Measurements from ENCODE around the gene FAM135A. TPM values are rescaled to one million over a fixed set of nuclear protein-coding genes. Genes with fewer than 3 reads are reported as not detected.

FAM135A gene
- total RNA-seq, 1 experiment from 2014 or later, result 20.4 TPM

- no peaks in the 10 kb centered on the region for H3K9me3 Mint-ChIP-seq (ENCODE audit: unreplicated experiment)
- no peaks in the 10 kb centered on the region for H3K27me3 Mint-ChIP-seq (ENCODE audit: insufficient read depth, unreplicated experiment)
- ChIA-PET POLR2A (no interaction called here), CTCF (no interaction called here)
- no peak for TF ChIP-seq CTCF (IDR thresholded peaks at IDR 0.05; ENCODE audit: unreplicated experiment)
- H3K27ac Mint-ChIP-seq (ENCODE audit: low read depth, unreplicated experiment), result no peak overlapping the region
- H3K36me3 Mint-ChIP-seq (ENCODE audit: insufficient read depth, unreplicated experiment), result peaks cover 18% of the 10 kb centered on the region
- intact Hi-C loops (cut with micrococcal nuclease), result no loop called here
- H3K4me3 Mint-ChIP-seq (ENCODE audit: unreplicated experiment), result no peak overlapping the region
- no TSS peak for BruUV-seq (replicated peaks)
- no peak for DNase-seq (ENCODE audit: unreplicated experiment)
- H3K4me1 Mint-ChIP-seq (ENCODE audit: insufficient read depth, unreplicated experiment), result no peaks in the 10 kb centered on the region
Observed at GRCh38 chr6:70538376-70538775, 125.1 kb downstream of the FAM135A start.

GRCh38 chr6:70547313-70547712 lies 134.0 kb downstream of the FAM135A start:
- peak; percentile 28 for TF ChIP-seq CTCF (IDR thresholded peaks at IDR 0.05; ENCODE audit: unreplicated experiment)
- Mint-ChIP-seq H3K9me3 (ENCODE audit: unreplicated experiment) (no peaks in the 10 kb centered on the region), H3K4me1 (ENCODE audit: insufficient read depth, unreplicated experiment) (no peaks in the 10 kb centered on the region), H3K36me3 (ENCODE audit: insufficient read depth, unreplicated experiment) (peaks cover 6% of the 10 kb centered on the region), H3K4me3 (ENCODE audit: unreplicated experiment) (no peak overlapping the region), H3K27ac (ENCODE audit: low read depth, unreplicated experiment) (no peak overlapping the region), H3K27me3 (ENCODE audit: insufficient read depth, unreplicated experiment) (no peaks in the 10 kb centered on the region)
- BruUV-seq (replicated peaks), result no TSS peak
- peak; percentile 10 for DNase-seq (ENCODE audit: unreplicated experiment)
- intact Hi-C loops (cut with micrococcal nuclease), result loop anchor here (1.0 kb wide), 1 partner anchor 139 kb away; no protein-coding TSS in a partner anchor
- POLR2A ChIA-PET, result interaction anchor here (0.7 kb wide), 1 partner anchor 27 kb away, joined by 3 read pairs; no protein-coding TSS in a partner anchor
- CTCF ChIA-PET, result interaction anchor here (0.6 to 4.7 kb wide), 12 partner anchors 11 to 338 kb away, joined by 3 to 37 read pairs (median 6); no protein-coding TSS in a partner anchor

- TF ChIP-seq CTCF (IDR thresholded peaks at IDR 0.05; ENCODE audit: unreplicated experiment), result no peak
- no peaks in the 10 kb centered on the region for H3K4me1 Mint-ChIP-seq (ENCODE audit: insufficient read depth, unreplicated experiment)
- no TSS peak for BruUV-seq (replicated peaks)
- H3K27ac Mint-ChIP-seq (ENCODE audit: low read depth, unreplicated experiment), result no peak overlapping the region
- no peak overlapping the region for H3K4me3 Mint-ChIP-seq (ENCODE audit: unreplicated experiment)
- no peaks in the 10 kb centered on the region for H3K9me3 Mint-ChIP-seq (ENCODE audit: unreplicated experiment)
- H3K36me3 Mint-ChIP-seq (ENCODE audit: insufficient read depth, unreplicated experiment), result peaks cover 6% of the 10 kb centered on the region
- H3K27me3 Mint-ChIP-seq (ENCODE audit: insufficient read depth, unreplicated experiment), result no peaks in the 10 kb centered on the region
- CTCF ChIA-PET, result interaction anchor here (0.8 to 4.7 kb wide), 7 partner anchors 11 to 337 kb away, joined by 3 to 37 read pairs (median 8); no protein-coding TSS in a partner anchor
- intact Hi-C loops (cut with micrococcal nuclease), result loop anchor here (1.0 kb wide), 1 partner anchor 138 kb away; no protein-coding TSS in a partner anchor
- no peak for DNase-seq (ENCODE audit: unreplicated experiment)
- POLR2A ChIA-PET, result interaction anchor here (0.7 to 1.1 kb wide), 2 partner anchors 16 to 27 kb away, joined by 3 read pairs; no protein-coding TSS in a partner anchor
Observed at GRCh38 chr6:70547905-70548304, 134.6 kb downstream of the FAM135A start.

- Mint-ChIP-seq H3K36me3 (ENCODE audit: insufficient read depth, unreplicated experiment) (peaks cover 6% of the 10 kb centered on the region), H3K9me3 (ENCODE audit: unreplicated experiment) (no peaks in the 10 kb centered on the region), H3K4me1 (ENCODE audit: insufficient read depth, unreplicated experiment) (no peaks in the 10 kb centered on the region), H3K4me3 (ENCODE audit: unreplicated experiment) (no peak overlapping the region), H3K27me3 (ENCODE audit: insufficient read depth, unreplicated experiment) (no peaks in the 10 kb centered on the region), H3K27ac (ENCODE audit: low read depth, unreplicated experiment) (no peak overlapping the region)
- intact Hi-C loops (cut with micrococcal nuclease), result no loop called here
- CTCF ChIA-PET, result interaction anchor here (4.7 kb wide), 1 partner anchor 138 kb away, joined by 37 read pairs; no protein-coding TSS in a partner anchor
- TF ChIP-seq CTCF (IDR thresholded peaks at IDR 0.05; ENCODE audit: unreplicated experiment), result no peak
- POLR2A ChIA-PET, result interaction anchor here (1.1 kb wide), 2 partner anchors 14 to 18 kb away, joined by 3 read pairs; no protein-coding TSS in a partner anchor
- DNase-seq (ENCODE audit: unreplicated experiment), result no peak
- no TSS peak for BruUV-seq (replicated peaks)
Observed at GRCh38 chr6:70549327-70549726, 136.0 kb downstream of the FAM135A start.

Measured in MCF 10A (cell line).